GM12878 (cell line): ENCODE measurements around the gene PCDHB12. TPM values are rescaled to one million over a fixed set of nuclear protein-coding genes. Genes with fewer than 3 reads are reported as not detected.
"Not testable (repeated sequence)": the region's sequence is repeated elsewhere in the genome, so short reads cannot be mapped to it uniquely, and the experiment has no call there.

Experiments
- ATAC-seq: fragments of 200-7000 bp; cut with Tn5 transposase; 3 replicates; pipeline ENCODE4 v1.9.1; 2020; ENCODE audit warnings: mild to moderate bottlenecking, moderate library complexity
- BruUV-seq: library from RNA; stranded (reverse); fragments of 400-500 nt; replicated peaks from 2 replicates; lab custom pipeline; 2021; lab: Mats Ljungman, UMichigan
- CTCF ChIA-PET: fragments of 300-600 bp; sonication (Branson Sonifier 250); formaldehyde crosslinking; extraction: SDS; loops from one replicate; lab custom pipeline; 2021; ENCODE audit warnings: inconsistent platforms; lab: Yijun Ruan, JAX
- POLR2A ChIA-PET: fragments of 350-600 bp; formaldehyde crosslinking; extraction: SDS; loops from one replicate; lab custom pipeline; 2021; ENCODE audit warnings: inconsistent platforms; lab: Charles Lee
- RAD21 ChIA-PET: fragments of 300-600 bp; sonication (Branson Sonifier 250); formaldehyde crosslinking; loops from one replicate; lab custom pipeline; 2023; ENCODE audit warnings: antibody characterized with exemption; ENCODE audit not compliant: unreplicated experiment; lab: Charles Lee
- SMC1A ChIA-PET: fragments of 300-600 bp; sonication (Branson Sonifier 250); formaldehyde crosslinking; loops from one replicate; lab custom pipeline; 2023; ENCODE audit not compliant: unreplicated experiment, uncharacterized antibody; lab: Charles Lee
- DNase-seq: peaks from one replicate; pipeline ENCODE4 v3.0.0-alpha.2; 2011; ENCODE audit warnings: low read depth, low spot score
- FAIRE-seq: peaks from 3 replicates; lab custom pipeline; 2011; peaks lifted over from hg19 to GRCh38; lab: Jason Lieb, UNC
- H2AFZ ChIP-seq: 2 replicates; pipeline ENCODE4 v1.6.0; 2011; ENCODE audit warnings: low read depth, low read length, control low read depth; ENCODE audit not compliant: control insufficient read depth
- H3K27ac ChIP-seq: 2 replicates; pipeline ENCODE4 v1.5.1; 2011; ENCODE audit warnings: control low read depth; ENCODE audit not compliant: control insufficient read depth, insufficient read depth
- H3K27me3 ChIP-seq, 2 experiments: replicated peaks in 1 of 2; 2 replicates each; pipeline versions ENCODE4 v1.6.0 to v1.6.1; 2011; ENCODE audit warnings: low read length in 1 of 2; ENCODE audit not compliant: control insufficient read depth in 2 of 2, insufficient read depth in 2 of 2
- H3K36me3 ChIP-seq, 2 experiments: 2 replicates each; pipeline ENCODE4 v1.5.1; 2011; ENCODE audit warnings: low read length in 1 of 2; ENCODE audit not compliant: control insufficient read depth in 2 of 2, insufficient read depth in 2 of 2
- H3K4me1 ChIP-seq: 2 replicates; pipeline ENCODE4 v1.6.1; 2011; ENCODE audit warnings: mild to moderate bottlenecking, low read length, moderate library complexity, mixed read lengths; ENCODE audit not compliant: control insufficient read depth, insufficient read depth
- H3K4me2 ChIP-seq: 2 replicates; pipeline ENCODE4 v1.6.0; 2011; ENCODE audit warnings: control low read depth; ENCODE audit not compliant: control insufficient read depth, insufficient read depth
- H3K4me3 ChIP-seq: fragments of 200-600 bp; sonication (generic); 2 replicates; pipeline ENCODE4 v1.5.1; 2016
- H3K79me2 ChIP-seq: 2 replicates; pipeline ENCODE4 v1.6.0; 2011; ENCODE audit warnings: low read length; ENCODE audit not compliant: control insufficient read depth, insufficient read depth
- H3K9ac ChIP-seq: 2 replicates; pipeline ENCODE4 v1.8.0; 2011; ENCODE audit warnings: low read length, control low read depth, mixed read lengths; ENCODE audit not compliant: control insufficient read depth, insufficient read depth
- H3K9me3 ChIP-seq: replicated peaks from 3 replicates; pipeline ENCODE4 v1.5.1; 2011; ENCODE audit warnings: mild to moderate bottlenecking, low read length; ENCODE audit not compliant: control insufficient read depth, insufficient read depth
- H4K20me1 ChIP-seq: 2 replicates; pipeline ENCODE4 v1.6.0; 2011; ENCODE audit not compliant: control insufficient read depth, insufficient read depth
- POLR2AphosphoS2 ChIP-seq: IDR thresholded peaks from 2 replicates; pipeline ENCODE4 v1.6.1; 2011; ENCODE audit warnings: low read depth, mild to moderate bottlenecking, low read length, improper control_type of control experiment, moderate library complexity
- WGBS: methylation state at CpG from one replicate; pipeline ENCODE4 v1.1.6; 2016; ENCODE audit warnings: low lambda C conversion rate; ENCODE audit not compliant: insufficient replicate concordance, insufficient coverage; ENCODE audit errors: missing lambda C conversion rate; 5-methylcytosine and 5-hydroxymethylcytosine counted together
- in situ Hi-C: fragments of 300-500 bp; cut with MboI; formaldehyde crosslinking; loops from 9 replicates; pipeline ENCODE4 v1.14.3; 2018; ENCODE audit warnings: mixed read lengths
- intact Hi-C: fragments of 100-400 bp; cut with micrococcal nuclease; formaldehyde crosslinking; loops from one replicate; pipeline ENCODE4 v1.14.2; 2022; ENCODE audit not compliant: unreplicated experiment
- polyA plus RNA-seq, 11 experiments: library from polyadenylated mRNA; depleted of rRNA in 4 of 11; unstranded in 6 of 11; stranded (reverse) in 5 of 11; fragments of >200 nt; fragmentation: Nextera tagmentation in 4 of 11; fragmentation: Illumina TruSeq in 1 of 11; extraction: Ambion mirVana in 4 of 11; extraction: Trizol in 1 of 11; gene quantifications; 1 replicate in 1 of 11; 2 replicates in 10 of 11; pipeline versions ENCODE4 v1.2.1 to v1.2.3, GENCODE V29; 2011 to 2016; ENCODE audit warnings: inconsistent platforms in 2 of 11, missing spikeins in 2 of 11, low read depth in 1 of 11
- total RNA-seq, 4 experiments: library from RNA; depleted of rRNA in 3 of 4; stranded (reverse); fragments of >200 nt in 3 of 4; fragmentation: Illumina TruSeq in 1 of 4; extraction: Trizol in 1 of 4; gene quantifications; 2 replicates each; pipeline versions ENCODE4 v1.2.1 to v1.2.3, GENCODE V29; 2013 to 2021
- TF ChIP-seq, protein P1 (sequence below): fragments of 450-650 bp; IDR thresholded peaks from 2 replicates; pipeline ENCODE4 v1.6.1; 2017; ENCODE audit warnings: mild to moderate bottlenecking, moderate library complexity

Gene PCDHB12
- total and polyA plus RNA-seq, 10 of the 15 experiments (the other 5 are each of a cell fraction or from before 2014, with no cell fraction given), result 0.04 to 0.08 (median 0.04) TPM; not detected in 7

DNA sequence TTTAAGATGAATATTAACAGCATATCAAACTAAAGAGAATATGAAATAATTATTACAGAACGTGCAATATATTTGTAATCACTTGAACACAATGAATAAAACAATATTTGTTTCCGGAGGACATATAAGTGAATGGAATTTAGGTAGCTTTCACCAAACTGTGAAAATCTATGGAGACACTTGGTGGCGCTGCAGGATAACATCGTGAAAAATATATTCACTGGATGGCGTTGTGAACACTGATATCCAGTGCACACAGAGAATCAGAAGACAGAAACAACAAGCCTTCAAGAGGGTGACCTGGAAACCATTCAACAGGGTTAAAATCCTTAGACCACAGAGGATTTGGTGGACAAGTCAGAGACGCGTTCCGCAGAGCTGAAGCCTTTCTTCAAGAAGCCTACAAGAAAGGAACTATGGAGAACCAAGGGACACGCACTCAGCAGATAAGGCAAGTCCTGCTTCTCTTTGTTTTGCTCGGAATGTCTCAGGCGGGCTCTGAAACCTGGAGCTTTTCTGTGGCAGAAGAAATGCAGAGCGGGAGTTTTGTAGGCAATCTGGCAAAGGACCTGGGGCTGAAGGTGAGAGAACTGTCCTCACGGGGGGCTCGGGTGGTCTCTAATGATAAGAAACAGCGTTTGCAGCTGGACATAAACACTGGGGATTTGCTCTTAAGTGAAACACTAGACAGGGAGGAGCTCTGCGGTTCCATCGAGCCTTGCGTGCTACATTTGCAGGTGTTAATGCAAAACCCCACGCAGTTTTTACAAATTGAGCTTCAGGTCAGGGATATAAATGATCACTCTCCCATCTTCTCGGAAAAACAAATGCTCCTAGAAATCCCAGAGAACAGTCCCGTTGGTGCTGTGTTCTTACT lies 8.9 kb upstream of the PCDHB12 start, which contains the start of gene PCDHB11 (continued):
- TF ChIP-seq, protein P1, sequence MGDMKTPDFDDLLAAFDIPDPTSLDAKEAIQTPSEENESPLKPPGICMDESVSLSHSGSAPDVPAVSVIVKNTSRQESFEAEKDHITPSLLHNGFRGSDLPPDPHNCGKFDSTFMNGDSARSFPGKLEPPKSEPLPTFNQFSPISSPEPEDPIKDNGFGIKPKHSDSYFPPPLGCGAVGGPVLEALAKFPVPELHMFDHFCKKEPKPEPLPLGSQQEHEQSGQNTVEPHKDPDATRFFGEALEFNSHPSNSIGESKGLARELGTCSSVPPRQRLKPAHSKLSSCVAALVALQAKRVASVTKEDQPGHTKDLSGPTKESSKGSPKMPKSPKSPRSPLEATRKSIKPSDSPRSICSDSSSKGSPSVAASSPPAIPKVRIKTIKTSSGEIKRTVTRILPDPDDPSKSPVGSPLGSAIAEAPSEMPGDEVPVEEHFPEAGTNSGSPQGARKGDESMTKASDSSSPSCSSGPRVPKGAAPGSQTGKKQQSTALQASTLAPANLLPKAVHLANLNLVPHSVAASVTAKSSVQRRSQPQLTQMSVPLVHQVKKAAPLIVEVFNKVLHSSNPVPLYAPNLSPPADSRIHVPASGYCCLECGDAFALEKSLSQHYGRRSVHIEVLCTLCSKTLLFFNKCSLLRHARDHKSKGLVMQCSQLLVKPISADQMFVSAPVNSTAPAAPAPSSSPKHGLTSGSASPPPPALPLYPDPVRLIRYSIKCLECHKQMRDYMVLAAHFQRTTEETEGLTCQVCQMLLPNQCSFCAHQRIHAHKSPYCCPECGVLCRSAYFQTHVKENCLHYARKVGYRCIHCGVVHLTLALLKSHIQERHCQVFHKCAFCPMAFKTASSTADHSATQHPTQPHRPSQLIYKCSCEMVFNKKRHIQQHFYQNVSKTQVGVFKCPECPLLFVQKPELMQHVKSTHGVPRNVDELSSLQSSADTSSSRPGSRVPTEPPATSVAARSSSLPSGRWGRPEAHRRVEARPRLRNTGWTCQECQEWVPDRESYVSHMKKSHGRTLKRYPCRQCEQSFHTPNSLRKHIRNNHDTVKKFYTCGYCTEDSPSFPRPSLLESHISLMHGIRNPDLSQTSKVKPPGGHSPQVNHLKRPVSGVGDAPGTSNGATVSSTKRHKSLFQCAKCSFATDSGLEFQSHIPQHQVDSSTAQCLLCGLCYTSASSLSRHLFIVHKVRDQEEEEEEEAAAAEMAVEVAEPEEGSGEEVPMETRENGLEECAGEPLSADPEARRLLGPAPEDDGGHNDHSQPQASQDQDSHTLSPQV, result no peak
- no peak for TF ChIP-seq POLR2AphosphoS2
- TF ChIP-seq, all 136 proteins: peak for 0

DNA sequence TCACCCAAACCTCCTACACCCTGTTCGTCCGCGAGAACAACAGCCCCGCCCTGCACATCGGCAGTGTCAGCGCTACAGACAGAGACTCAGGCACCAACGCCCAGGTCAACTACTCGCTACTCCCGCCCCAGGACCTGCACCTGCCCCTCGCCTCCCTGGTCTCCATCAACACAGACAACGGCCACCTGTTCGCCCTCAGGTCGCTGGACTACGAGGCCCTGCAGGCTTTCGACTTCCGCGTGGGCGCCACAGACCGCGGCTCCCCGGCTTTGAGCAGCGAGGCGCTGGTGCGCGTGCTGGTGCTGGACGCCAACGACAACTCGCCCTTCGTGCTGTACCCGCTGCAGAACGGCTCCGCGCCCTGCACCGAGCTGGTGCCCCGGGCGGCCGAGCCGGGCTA lies 7.4 kb upstream of the PCDHB12 start:
- H3K9ac ChIP-seq, RAD21 ChIA-PET, DNase-seq, H3K4me1 ChIP-seq, BruUV-seq, H3K27ac ChIP-seq, SMC1A ChIA-PET, H3K4me3 ChIP-seq, FAIRE-seq, H2AFZ ChIP-seq, H3K36me3 ChIP-seq, POLR2A ChIA-PET, H3K9me3 ChIP-seq, H3K27me3 ChIP-seq, H3K4me2 ChIP-seq, intact Hi-C loops, H3K79me2 ChIP-seq, CTCF ChIA-PET, H4K20me1 ChIP-seq, ATAC-seq: not testable (repeated sequence)
- in situ Hi-C loops, result loop anchor here (25.0 kb wide), 1 partner anchor 361 kb away; no protein-coding TSS in a partner anchor
- WGBS, result 82% methylated on average over 26 of the region's 38 CpGs

DNA sequence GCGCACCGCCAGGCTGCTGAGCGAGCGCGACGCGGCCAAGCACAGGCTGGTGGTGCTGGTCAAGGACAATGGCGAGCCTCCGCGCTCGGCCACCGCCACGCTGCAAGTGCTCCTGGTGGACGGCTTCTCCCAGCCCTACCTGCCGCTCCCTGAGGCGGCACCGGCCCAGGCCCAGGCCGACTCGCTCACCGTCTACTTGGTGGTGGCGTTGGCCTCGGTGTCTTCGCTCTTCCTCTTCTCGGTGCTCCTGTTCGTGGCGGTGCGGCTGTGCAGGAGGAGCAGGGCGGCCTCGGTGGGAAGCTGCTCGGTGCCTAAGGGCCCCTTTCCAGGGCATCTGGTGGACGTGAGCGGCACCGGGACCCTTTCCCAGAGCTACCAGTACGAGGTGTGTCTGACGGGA lies 6.9 kb upstream of the PCDHB12 start:
- SMC1A ChIA-PET, result interaction anchor here (0.6 kb wide), 1 partner anchor 787 kb away, joined by 3 read pairs; no protein-coding TSS in a partner anchor
- CTCF ChIA-PET, H3K27me3 ChIP-seq, H2AFZ ChIP-seq, H4K20me1 ChIP-seq, intact Hi-C loops, H3K4me2 ChIP-seq, H3K36me3 ChIP-seq, FAIRE-seq, H3K79me2 ChIP-seq, H3K4me1 ChIP-seq, DNase-seq, H3K9me3 ChIP-seq, ATAC-seq, H3K4me3 ChIP-seq, RAD21 ChIA-PET, H3K27ac ChIP-seq, H3K9ac ChIP-seq, BruUV-seq, POLR2A ChIA-PET: not testable (repeated sequence)
- in situ Hi-C loops, result loop anchor here (25.0 kb wide), 1 partner anchor 361 kb away; no protein-coding TSS in a partner anchor
- WGBS, result 71% methylated on average over 22 of the region's 35 CpGs
